ENCODE results near the gene ITPR2.
"Not testable (repeated sequence)": the region's sequence is repeated elsewhere in the genome, so short reads cannot be mapped to it uniquely, and the experiment has no call there.

The ITPR2 gene

DNA sequence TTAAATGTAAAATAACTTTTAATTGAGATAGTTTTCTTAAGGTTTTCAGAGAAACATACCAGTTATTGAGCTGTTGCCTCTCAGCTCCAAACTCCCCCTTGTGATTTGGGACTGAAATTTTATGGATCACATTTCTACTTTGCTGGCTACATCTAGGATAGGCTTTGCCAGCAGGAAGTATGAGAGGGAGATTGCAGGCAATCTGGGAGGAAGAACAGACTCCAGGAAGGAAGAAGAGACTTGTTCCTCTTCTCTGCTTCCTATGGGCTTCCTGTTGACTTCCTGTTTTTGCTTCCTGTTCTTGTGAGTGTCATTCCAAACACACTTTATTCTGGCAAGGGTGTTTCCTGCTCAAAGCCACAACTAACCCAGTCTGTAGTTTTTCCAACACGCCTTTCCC lies 312.9 kb downstream of the ITPR2 start:
- no peak for DNase-seq (ENCODE audit: extremely low read depth, low read depth)
- TF ChIP-seq, protein P1, sequence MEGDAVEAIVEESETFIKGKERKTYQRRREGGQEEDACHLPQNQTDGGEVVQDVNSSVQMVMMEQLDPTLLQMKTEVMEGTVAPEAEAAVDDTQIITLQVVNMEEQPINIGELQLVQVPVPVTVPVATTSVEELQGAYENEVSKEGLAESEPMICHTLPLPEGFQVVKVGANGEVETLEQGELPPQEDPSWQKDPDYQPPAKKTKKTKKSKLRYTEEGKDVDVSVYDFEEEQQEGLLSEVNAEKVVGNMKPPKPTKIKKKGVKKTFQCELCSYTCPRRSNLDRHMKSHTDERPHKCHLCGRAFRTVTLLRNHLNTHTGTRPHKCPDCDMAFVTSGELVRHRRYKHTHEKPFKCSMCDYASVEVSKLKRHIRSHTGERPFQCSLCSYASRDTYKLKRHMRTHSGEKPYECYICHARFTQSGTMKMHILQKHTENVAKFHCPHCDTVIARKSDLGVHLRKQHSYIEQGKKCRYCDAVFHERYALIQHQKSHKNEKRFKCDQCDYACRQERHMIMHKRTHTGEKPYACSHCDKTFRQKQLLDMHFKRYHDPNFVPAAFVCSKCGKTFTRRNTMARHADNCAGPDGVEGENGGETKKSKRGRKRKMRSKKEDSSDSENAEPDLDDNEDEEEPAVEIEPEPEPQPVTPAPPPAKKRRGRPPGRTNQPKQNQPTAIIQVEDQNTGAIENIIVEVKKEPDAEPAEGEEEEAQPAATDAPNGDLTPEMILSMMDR (IDR thresholded peaks at IDR 0.05; ENCODE audit: low read depth, low read length), result no peak

DNA sequence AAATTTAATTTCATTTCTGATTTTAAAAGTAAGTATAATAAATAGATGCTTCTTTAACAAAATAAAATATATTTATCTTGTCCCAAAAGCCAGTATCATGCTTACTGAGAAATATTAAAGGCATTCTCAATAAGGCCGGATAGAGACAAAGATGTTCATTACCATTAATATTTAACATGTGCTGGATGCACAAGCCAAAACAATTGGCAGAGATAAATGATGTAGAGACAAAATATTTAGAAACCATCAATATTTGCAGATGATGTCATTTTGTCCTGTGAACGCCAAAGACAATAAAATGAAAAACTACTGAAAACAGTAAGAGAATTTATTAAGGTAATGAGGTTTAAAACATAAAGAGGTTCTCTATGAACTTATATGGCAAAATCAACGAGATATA lies 313.5 kb downstream of the ITPR2 start:
- no peak for DNase-seq (ENCODE audit: extremely low read depth, low read depth)

DNA sequence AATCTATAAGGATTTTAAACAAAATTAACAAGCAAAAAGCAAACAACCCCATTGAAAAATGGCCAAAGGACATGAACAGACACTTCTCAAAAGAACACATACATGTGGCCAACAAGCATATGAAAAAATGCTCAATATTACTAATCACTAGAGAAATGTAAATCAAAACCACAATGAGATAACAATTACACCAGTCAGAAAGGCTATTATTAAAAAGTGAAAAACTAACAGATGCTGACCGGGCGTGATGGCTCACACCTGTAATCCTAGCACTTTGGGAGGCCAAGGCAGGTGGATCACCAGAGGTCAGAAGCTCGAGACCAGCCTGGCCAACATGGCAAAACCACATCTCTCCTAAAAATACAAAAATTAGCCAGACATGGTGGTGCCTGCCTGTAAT lies 315.7 kb downstream of the ITPR2 start:
- not testable (repeated sequence) for DNase-seq (ENCODE audit: extremely low read depth, low read depth)

More for the DNA sequence above, 313.5 kb downstream of the ITPR2 start:
- TF ChIP-seq, protein P1 (IDR thresholded peaks at IDR 0.05; ENCODE audit: low read depth, low read length), result no peak

DNA sequence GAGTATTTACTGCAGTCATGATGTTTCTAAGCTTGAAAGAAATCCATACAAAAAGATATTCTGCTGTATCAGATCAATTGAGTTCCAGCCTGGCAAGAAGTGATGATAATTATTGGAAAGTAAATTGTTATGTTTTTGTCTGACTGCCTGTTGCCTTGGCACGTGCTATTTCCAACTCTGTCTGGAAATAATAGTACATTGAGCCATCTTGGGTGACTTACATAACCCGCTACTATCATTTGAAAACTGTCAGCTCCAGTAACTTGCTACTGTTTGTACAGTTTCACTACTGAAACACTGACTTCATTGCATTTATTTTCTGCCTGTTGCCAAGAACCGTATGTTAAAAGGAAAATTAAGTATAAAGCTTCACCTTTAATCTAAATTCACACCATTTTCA lies 318.6 kb downstream of the ITPR2 start:
- TF ChIP-seq, protein P1 (IDR thresholded peaks at IDR 0.05; ENCODE audit: low read depth, low read length), result no peak
- DNase-seq (ENCODE audit: extremely low read depth, low read depth), result no peak

DNA sequence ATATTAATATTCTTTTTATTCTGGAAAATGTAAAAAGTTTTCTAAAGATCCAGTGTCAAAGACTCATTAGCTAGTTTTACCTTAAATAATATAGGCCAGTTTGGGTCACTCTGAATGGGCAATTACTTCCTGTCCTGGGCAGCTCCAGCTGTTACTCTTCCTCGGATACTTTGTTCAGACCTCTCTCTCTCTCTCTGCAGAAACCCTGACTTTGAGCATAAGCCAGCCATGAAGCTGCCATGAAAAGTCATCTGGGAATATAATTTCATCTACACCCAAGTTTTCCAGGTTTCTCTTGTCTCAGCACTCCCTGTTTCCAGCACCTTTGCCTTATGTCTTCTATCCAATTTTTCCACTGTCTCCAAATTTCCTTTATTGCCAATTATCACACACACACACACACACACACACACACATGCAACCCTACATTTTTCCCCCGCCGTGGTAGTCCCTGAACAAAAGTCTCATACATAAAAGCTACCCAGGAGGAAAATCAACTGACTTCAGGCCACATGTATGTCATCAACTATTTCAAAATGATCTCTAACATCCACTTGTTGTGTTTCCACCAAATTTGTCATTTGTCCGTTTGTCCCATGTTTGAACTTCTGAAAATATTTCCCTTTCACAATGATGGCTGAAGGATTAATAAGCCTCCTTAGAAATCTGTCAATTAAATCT lies 319.5 kb downstream of the ITPR2 start:
- DNase-seq (ENCODE audit: extremely low read depth, low read depth), result no peak
- TF ChIP-seq, protein P1 (IDR thresholded peaks at IDR 0.05; ENCODE audit: low read depth, low read length), result no peak

DNA sequence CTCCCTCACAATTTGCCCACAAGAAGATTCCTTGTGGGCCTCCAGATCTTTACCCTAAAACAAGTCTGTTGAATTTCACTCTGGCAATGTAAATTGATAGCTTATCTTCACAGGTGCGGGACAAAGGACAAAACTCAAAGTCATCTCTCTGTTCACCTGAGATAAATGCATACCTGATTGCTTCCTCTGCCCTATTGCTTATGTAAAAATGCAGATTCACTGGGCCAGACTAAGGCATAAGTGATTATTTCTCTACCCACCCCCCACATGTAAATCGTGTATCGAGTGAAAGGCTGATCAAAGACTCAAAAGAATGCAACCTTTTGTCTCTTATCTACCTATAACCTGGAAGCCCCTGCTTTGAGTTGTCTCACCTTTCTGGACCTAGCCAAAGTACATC lies 320.8 kb downstream of the ITPR2 start:
- TF ChIP-seq, protein P1 (IDR thresholded peaks at IDR 0.05; ENCODE audit: low read depth, low read length), result no peak
- no peak for DNase-seq (ENCODE audit: extremely low read depth, low read depth)

DNA sequence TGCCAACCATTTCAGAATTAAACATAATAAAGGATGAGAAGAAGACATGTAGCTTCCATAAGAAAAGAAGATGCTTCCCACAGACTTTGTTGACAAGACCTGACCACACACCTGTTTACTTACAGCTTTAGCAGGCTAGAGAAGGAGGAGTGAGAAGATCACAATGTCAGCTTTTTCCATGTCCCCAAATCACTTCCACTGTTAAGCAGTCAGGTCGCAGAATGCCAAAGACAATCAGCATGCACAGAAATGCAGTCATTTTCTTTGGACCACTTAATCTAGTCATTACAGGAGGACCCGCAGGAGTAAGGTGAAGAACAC lies 322.7 kb downstream of the ITPR2 start:
- TF ChIP-seq, protein P1 (IDR thresholded peaks at IDR 0.05; ENCODE audit: low read depth, low read length), result no peak
- DNase-seq (ENCODE audit: extremely low read depth, low read depth), result no peak

DNA sequence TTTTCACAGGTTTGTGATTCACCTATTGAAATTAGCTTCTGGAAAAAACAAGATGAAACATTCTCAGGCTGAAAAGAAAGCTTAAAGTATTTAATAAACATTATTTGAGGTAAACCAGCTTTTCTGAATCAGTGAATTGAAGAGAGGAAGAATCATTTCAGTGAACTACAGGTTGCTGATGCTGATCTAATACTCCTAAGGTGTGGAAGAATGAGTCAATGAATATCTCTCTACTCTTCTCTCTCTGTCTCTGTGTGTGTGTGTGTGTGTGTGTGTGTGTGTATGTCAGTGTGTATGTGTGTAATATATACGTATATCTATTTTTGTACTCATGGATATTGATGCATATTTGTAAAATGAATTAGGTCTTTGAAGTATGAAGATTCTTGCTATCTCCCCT lies 325.4 kb downstream of the ITPR2 start:
- TF ChIP-seq, protein P1 (IDR thresholded peaks at IDR 0.05; ENCODE audit: low read depth, low read length), result no peak
- DNase-seq (ENCODE audit: extremely low read depth, low read depth), result no peak
